ENCODE data around the gene AKT1. TPM values are rescaled to one million over a fixed set of nuclear protein-coding genes. Genes with fewer than 3 reads are reported as not detected.
A peak's percentile ranks its signal among the peaks of the same experiment; 100 is the strongest.

Gene AKT1
- total RNA-seq, 1 experiment from 2014 or later: 123 TPM

- Histone ChIP-seq H3K27me3 (replicated peaks; ENCODE audit: insufficient read depth, low read depth, low read length, poor library complexity) (no peaks in the 10 kb centered on the region), H3K9me3 (ENCODE audit: low read depth, low read length, poor library complexity, severe bottlenecking) (no peaks in the 10 kb centered on the region), H3K4me3 (ENCODE audit: low read depth, low read length, poor library complexity, severe bottlenecking) (no peak overlapping the region), H3K27ac (ENCODE audit: low read depth, low read length, poor library complexity, severe bottlenecking) (no peak overlapping the region), H3K36me3 (ENCODE audit: insufficient read depth, low read length, poor library complexity, severe bottlenecking) (peaks cover 57% of the 10 kb centered on the region), H3K4me1 (ENCODE audit: insufficient read depth, low read length, poor library complexity, severe bottlenecking) (peaks cover 5% of the 10 kb centered on the region)
- BruUV-seq (replicated peaks): no TSS peak
- intact Hi-C loops (cut with micrococcal nuclease; ENCODE audit: unreplicated experiment): no loop called here
- no peak for DNase-seq (ENCODE audit: low spot score)
- ChIA-PET POLR2A (ENCODE audit: low non-redundant PET) (no interaction called here), CTCF (no interaction called here)
- no peak for TF ChIP-seq EZH2 (IDR thresholded peaks at IDR 0.05; ENCODE audit: borderline replicate concordance, low read depth, low read length, poor library complexity, severe bottlenecking)
- no peak for TF ChIP-seq CTCF (conservative IDR thresholded peaks at IDR 0.05; ENCODE audit: low read depth, low read length)
Measured at GRCh38 chr14:104771918-104772706, 23.4 kb downstream of the AKT1 start.

GRCh38 chr14:104771374-104771773, 24.2 kb downstream of the AKT1 start:
- Histone ChIP-seq H3K27me3 (replicated peaks; ENCODE audit: insufficient read depth, low read depth, low read length, poor library complexity) (no peaks in the 10 kb centered on the region), H3K36me3 (ENCODE audit: insufficient read depth, low read length, poor library complexity, severe bottlenecking) (peaks cover 53% of the 10 kb centered on the region), H3K9me3 (ENCODE audit: low read depth, low read length, poor library complexity, severe bottlenecking) (no peaks in the 10 kb centered on the region), H3K4me3 (ENCODE audit: low read depth, low read length, poor library complexity, severe bottlenecking) (no peak overlapping the region), H3K27ac (ENCODE audit: low read depth, low read length, poor library complexity, severe bottlenecking) (no peak overlapping the region), H3K4me1 (ENCODE audit: insufficient read depth, low read length, poor library complexity, severe bottlenecking) (peaks cover 5% of the 10 kb centered on the region)
- BruUV-seq (replicated peaks): no TSS peak
- intact Hi-C loops (cut with micrococcal nuclease; ENCODE audit: unreplicated experiment): no loop called here
- ChIA-PET POLR2A (ENCODE audit: low non-redundant PET) (no interaction called here), CTCF (interaction anchor here (1.2 kb wide), 1 partner anchor 19 kb away, joined by 5 read pairs; the partner anchor contains the start of gene SIVA1)
- no peak for DNase-seq (ENCODE audit: low spot score)
- no peak for TF ChIP-seq CTCF (conservative IDR thresholded peaks at IDR 0.05; ENCODE audit: low read depth, low read length)
- TF ChIP-seq EZH2 (IDR thresholded peaks at IDR 0.05; ENCODE audit: borderline replicate concordance, low read depth, low read length, poor library complexity, severe bottlenecking): no peak

GRCh38 chr14:104770851-104771272, 24.7 kb downstream of the AKT1 start:
- intact Hi-C loops (cut with micrococcal nuclease; ENCODE audit: unreplicated experiment): no loop called here
- Histone ChIP-seq H3K4me1 (ENCODE audit: insufficient read depth, low read length, poor library complexity, severe bottlenecking) (peaks cover 5% of the 10 kb centered on the region), H3K27ac (ENCODE audit: low read depth, low read length, poor library complexity, severe bottlenecking) (no peak overlapping the region), H3K4me3 (ENCODE audit: low read depth, low read length, poor library complexity, severe bottlenecking) (no peak overlapping the region), H3K36me3 (ENCODE audit: insufficient read depth, low read length, poor library complexity, severe bottlenecking) (peaks cover 47% of the 10 kb centered on the region), H3K9me3 (ENCODE audit: low read depth, low read length, poor library complexity, severe bottlenecking) (no peaks in the 10 kb centered on the region), H3K27me3 (replicated peaks; ENCODE audit: insufficient read depth, low read depth, low read length, poor library complexity) (no peaks in the 10 kb centered on the region)
- CTCF ChIA-PET: interaction anchor here (0.5 to 1.2 kb wide), 2 partner anchors 9 to 18 kb away, joined by 3 to 5 read pairs; partner anchors contain the start of gene SIVA1
- POLR2A ChIA-PET (ENCODE audit: low non-redundant PET): no interaction called here
- no TSS peak for BruUV-seq (replicated peaks)
- peak; percentile 45 for DNase-seq (ENCODE audit: low spot score)
- no peak for TF ChIP-seq EZH2 (IDR thresholded peaks at IDR 0.05; ENCODE audit: borderline replicate concordance, low read depth, low read length, poor library complexity, severe bottlenecking)
- peak; percentile 56 for TF ChIP-seq CTCF (conservative IDR thresholded peaks at IDR 0.05; ENCODE audit: low read depth, low read length)
